Ovary (tissue), 9 donors: ENCODE results near the gene CAPZB. TPM values are rescaled to one million over a fixed set of nuclear protein-coding genes. Genes with fewer than 3 reads are reported as not detected.

Experiments used
- DNase-seq, 5 donors: peaks; one replicate each; pipeline ENCODE4 v3.0.0-alpha.2; 2019 to 2020
- H3K27ac ChIP-seq, 2 donors: fragments of 200-600 bp; one replicate each; pipeline versions ENCODE4 v1.5.1 to v1.8.0; 2019 to 2022
- H3K27me3 ChIP-seq: fragments of 200-600 bp; one replicate; pipeline ENCODE4 v1.8.0; 2022
- H3K36me3 ChIP-seq: fragments of 200-600 bp; sonication (generic); one replicate; pipeline ENCODE4 v1.5.1; 2019
- H3K4me1 ChIP-seq: one replicate; pipeline ENCODE4 v1.8.1; 2013; ENCODE audit warnings: mild to moderate bottlenecking, moderate library complexity; ENCODE audit not compliant: insufficient read depth
- H3K4me3 ChIP-seq: fragments of 200-600 bp; sonication (generic); one replicate; pipeline ENCODE4 v1.5.1; 2017
- H3K9me3 ChIP-seq, 2 donors: fragments of 200-600 bp in 1 of 2; sonication (generic) in 1 of 2; one replicate each; pipeline versions ENCODE4 v1.5.1 to v1.8.1; 2013 to 2019; ENCODE audit warnings: mild to moderate bottlenecking in 1 of 2, moderate library complexity in 1 of 2
- EP300 ChIP-seq: sonication (generic); formaldehyde crosslinking; IDR thresholded peaks from one replicate; pipeline ENCODE4 v1.6.1; 2017; ENCODE audit warnings: antibody characterized with exemption
- POLR2A ChIP-seq: fragments of 450-650 bp; IDR thresholded peaks from one replicate; pipeline ENCODE4 v1.6.1; 2017; ENCODE audit warnings: antibody characterized with exemption, mild to moderate bottlenecking, moderate library complexity
- WGBS, 3 donors: extraction: QIAGEN DNeasy Blood & Tissue Kit in 1 of 3; methylation state at CpG; one replicate each; pipeline versions ENCODE4 v1.1.5 to v1.1.7; 2013 to 2017; 5-methylcytosine and 5-hydroxymethylcytosine counted together
- intact Hi-C, 4 donors: fragments of 100-400 bp; cut with DNase I; formaldehyde crosslinking; loops; one replicate each; pipeline versions ENCODE4 v1.11.0 to v1.15.1; 2022 to 2023
- polyA plus RNA-seq, 2 donors: library from polyadenylated mRNA; stranded (reverse); fragments of 200-250 nt in 1 of 2; fragments of 350-450 nt in 1 of 2; fragmentation: Illumina TruSeq in 1 of 2; extraction: RNeasy Lipid Tissue Mini Kit (QIAGEN cat#74804) in 1 of 2; gene quantifications; one replicate each; pipeline ENCODE4 v1.2.3, GENCODE V29; 2013 to 2014
- total RNA-seq, 7 donors: library from RNA; depleted of rRNA in 2 of 7; stranded (reverse); fragments of >200 nt in 2 of 7; fragmentation: NEBNext Ultra II Directional in 3 of 7; extraction: Animal tissue kit (Norgen Biotek cat#: 25700) in 3 of 7; gene quantifications; one replicate each; pipeline versions ENCODE4 v1.1.0 to v1.2.4, GENCODE V29; 2016 to 2023
- TF ChIP-seq, protein P1 (sequence below), 3 donors: fragments of 450-650 bp in 2 of 3; fragments of 200-600 bp in 1 of 3; IDR thresholded peaks; one replicate each; pipeline versions ENCODE4 v1.5.1 to v1.8.0; 2016 to 2022; ENCODE audit warnings: antibody characterized with exemption in 3 of 3, mild to moderate bottlenecking in 1 of 3
- donor health status: DM: no; HTN: no; CAD: no; lungs with moderate emphysema.
- donor health status: DM: no; HTN: no; CAD: no.
- donor health status: Bipolar disorder and iron deficiency.
- donor health status: DM: yes; HTN: yes; CAD: no.
- donor health status: DM: no; HTN: no; CAD: no.
- donor health status: DM: yes; HTN: yes; CAD: no.

CAPZB gene
- total and polyA plus RNA-seq, 9 donors = 85.0 to 391 (median 258) TPM

DNA sequence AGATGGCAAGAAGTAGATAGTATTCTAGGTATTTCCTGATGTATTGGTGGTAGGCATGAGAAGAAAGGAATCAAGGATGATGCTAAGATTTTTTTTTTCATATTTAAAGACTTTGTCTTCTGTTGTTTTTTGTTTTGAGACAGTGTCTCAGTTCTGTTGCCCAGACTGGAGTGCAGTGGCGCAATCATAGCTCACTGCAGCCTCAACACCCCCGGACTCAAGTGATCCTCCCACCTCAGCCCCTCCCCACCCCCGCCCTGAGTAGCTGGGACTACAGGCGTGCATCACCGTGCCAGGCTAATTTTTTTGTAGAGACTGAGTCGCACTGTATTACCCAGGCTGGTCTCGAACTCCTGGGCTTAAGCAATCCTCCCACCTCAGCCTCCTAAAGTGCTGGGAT, 2.8 kb upstream of the CAPZB start:
- DNase-seq = peak in 4 of 5 donors; percentile 51 to 74 (median 67)
- TF ChIP-seq, protein P1, sequence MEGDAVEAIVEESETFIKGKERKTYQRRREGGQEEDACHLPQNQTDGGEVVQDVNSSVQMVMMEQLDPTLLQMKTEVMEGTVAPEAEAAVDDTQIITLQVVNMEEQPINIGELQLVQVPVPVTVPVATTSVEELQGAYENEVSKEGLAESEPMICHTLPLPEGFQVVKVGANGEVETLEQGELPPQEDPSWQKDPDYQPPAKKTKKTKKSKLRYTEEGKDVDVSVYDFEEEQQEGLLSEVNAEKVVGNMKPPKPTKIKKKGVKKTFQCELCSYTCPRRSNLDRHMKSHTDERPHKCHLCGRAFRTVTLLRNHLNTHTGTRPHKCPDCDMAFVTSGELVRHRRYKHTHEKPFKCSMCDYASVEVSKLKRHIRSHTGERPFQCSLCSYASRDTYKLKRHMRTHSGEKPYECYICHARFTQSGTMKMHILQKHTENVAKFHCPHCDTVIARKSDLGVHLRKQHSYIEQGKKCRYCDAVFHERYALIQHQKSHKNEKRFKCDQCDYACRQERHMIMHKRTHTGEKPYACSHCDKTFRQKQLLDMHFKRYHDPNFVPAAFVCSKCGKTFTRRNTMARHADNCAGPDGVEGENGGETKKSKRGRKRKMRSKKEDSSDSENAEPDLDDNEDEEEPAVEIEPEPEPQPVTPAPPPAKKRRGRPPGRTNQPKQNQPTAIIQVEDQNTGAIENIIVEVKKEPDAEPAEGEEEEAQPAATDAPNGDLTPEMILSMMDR (IDR thresholded peaks at IDR 0.05) = no peak
- TF ChIP-seq POLR2A = peak; percentile 24
- Histone ChIP-seq H3K36me3 (no peaks in the 10 kb centered on the region), H3K4me1 (peaks cover 16% of the 10 kb centered on the region), H3K9me3 (no peaks in the 10 kb centered on the region), H3K27me3 (no peaks in the 10 kb centered on the region), H3K27ac (peak overlapping the region in 1 of 2 donors; percentile 31), H3K4me3 (no peak overlapping the region)
- WGBS, 3 donors = 29 to 48% (median 43%) methylated on average over 7 of the region's 7 CpGs
- intact Hi-C loops = loop anchor here (2.0 to 10.0 kb wide), 7 partner anchors 51 to 163 kb away; partner anchors contain the start of gene NBL1 (in 1 of the 4)

- TF ChIP-seq POLR2A = peak; percentile 18
- TF ChIP-seq, protein P1 (IDR thresholded peaks at IDR 0.05) = no peak
- Histone ChIP-seq H3K36me3 (no peaks in the 10 kb centered on the region), H3K27me3 (no peaks in the 10 kb centered on the region), H3K4me3 (peak overlapping the region; percentile 98), H3K27ac (peak overlapping the region; percentile 92 to 94), H3K9me3 (no peaks in the 10 kb centered on the region), H3K4me1 (peaks cover 32% of the 10 kb centered on the region)
- no peak for DNase-seq
- 1 to 2% (median 2%) methylated on average over 17 to 29 of the region's 29 CpGs for WGBS, 3 donors
- intact Hi-C loops = loop anchor here (5.0 to 10.0 kb wide), 6 partner anchors 48 to 162 kb away; partner anchors contain the start of gene NBL1 (in 1 of the 4)
Measured at GRCh38 chr1:19484798-19485361, 459 bp downstream of the CAPZB start.

- Histone ChIP-seq H3K4me1 (peaks cover 34% of the 10 kb centered on the region), H3K27ac (peak overlapping the region; percentile 92 to 94)
Measured at GRCh38 chr1:19484338-19484797, 971 bp downstream of the CAPZB start.

GRCh38 chr1:19483691-19484090, 1.6 kb downstream of the CAPZB start:
- H3K36me3 ChIP-seq = no peaks in the 10 kb centered on the region
- peaks cover 36% of the 10 kb centered on the region for H3K4me1 ChIP-seq
- intact Hi-C loops = loop anchor here in 3 of 4 donors (10.0 kb wide), 3 partner anchors 49 to 161 kb away; partner anchors contain the start of gene NBL1 (in 1 of the 3)
- peak overlapping the region; percentile 98 for H3K4me3 ChIP-seq
- DNase-seq = no peak
- no peaks in the 10 kb centered on the region for H3K27me3 ChIP-seq
- H3K9me3 ChIP-seq = no peaks in the 10 kb centered on the region
- H3K27ac ChIP-seq = no peak overlapping the region
- TF ChIP-seq, protein P1 (IDR thresholded peaks at IDR 0.05) = no peak
- TF ChIP-seq POLR2A (no peak), EP300 (no peak)
- 21 to 28% (median 24%) methylated on average over 3 of the region's 3 CpGs for WGBS, 3 donors

More at GRCh38 chr1:19484338-19484797, 971 bp downstream of the CAPZB start:
- intact Hi-C loops = loop anchor here in 3 of 4 donors (10.0 kb wide), 3 partner anchors 50 to 160 kb away; partner anchors contain the start of gene NBL1 (in 1 of the 3)
- Histone ChIP-seq H3K9me3 (no peaks in the 10 kb centered on the region), H3K27me3 (no peaks in the 10 kb centered on the region), H3K36me3 (no peaks in the 10 kb centered on the region), H3K4me3 (peak overlapping the region; percentile 98)
- 1 to 2% (median 2%) methylated on average over 32 of the region's 32 CpGs for WGBS, 3 donors
- peak in 2 of 5 donors; percentile 46 to 59 for DNase-seq
- TF ChIP-seq, protein P1 (IDR thresholded peaks at IDR 0.05) = no peak
- TF ChIP-seq POLR2A (no peak), EP300 (no peak)
